AG09319 (cell line): ENCODE results near the gene CPNE8.

ENCODE experiments used
- DNase-seq: peaks from one replicate; pipeline ENCODE4 v3.0.0-alpha.2; 2010; ENCODE audit warnings: low read depth; ENCODE audit errors: extremely low read depth
- TF ChIP-seq, protein P1 (sequence below): IDR thresholded peaks from 2 replicates; pipeline ENCODE4 v1.5.1; 2011; ENCODE audit warnings: low read depth, mild to moderate bottlenecking, inconsistent platforms, low read length, moderate library complexity

Gene CPNE8

DNA sequence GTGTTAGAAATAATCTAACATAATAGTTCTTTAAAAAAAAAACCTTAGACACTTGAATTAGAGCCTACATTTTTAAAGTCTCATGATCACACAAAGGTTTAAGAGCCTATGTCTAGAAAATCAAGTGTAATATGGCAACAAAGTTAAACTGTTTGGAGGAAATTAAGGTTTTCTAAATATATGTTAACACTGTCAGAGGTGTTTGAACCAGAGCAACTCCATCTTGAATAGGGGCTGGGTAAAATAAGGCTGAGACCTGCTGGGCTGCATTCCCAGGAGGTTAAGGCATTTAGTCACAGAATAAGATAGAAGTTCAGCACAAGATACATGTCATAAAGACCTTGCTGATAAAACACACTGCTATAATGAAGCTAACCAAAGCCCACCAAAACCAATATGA, 12.4 kb downstream of the CPNE8 start:
- TF ChIP-seq, protein P1, sequence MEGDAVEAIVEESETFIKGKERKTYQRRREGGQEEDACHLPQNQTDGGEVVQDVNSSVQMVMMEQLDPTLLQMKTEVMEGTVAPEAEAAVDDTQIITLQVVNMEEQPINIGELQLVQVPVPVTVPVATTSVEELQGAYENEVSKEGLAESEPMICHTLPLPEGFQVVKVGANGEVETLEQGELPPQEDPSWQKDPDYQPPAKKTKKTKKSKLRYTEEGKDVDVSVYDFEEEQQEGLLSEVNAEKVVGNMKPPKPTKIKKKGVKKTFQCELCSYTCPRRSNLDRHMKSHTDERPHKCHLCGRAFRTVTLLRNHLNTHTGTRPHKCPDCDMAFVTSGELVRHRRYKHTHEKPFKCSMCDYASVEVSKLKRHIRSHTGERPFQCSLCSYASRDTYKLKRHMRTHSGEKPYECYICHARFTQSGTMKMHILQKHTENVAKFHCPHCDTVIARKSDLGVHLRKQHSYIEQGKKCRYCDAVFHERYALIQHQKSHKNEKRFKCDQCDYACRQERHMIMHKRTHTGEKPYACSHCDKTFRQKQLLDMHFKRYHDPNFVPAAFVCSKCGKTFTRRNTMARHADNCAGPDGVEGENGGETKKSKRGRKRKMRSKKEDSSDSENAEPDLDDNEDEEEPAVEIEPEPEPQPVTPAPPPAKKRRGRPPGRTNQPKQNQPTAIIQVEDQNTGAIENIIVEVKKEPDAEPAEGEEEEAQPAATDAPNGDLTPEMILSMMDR: no peak
- no peak for DNase-seq

DNA sequence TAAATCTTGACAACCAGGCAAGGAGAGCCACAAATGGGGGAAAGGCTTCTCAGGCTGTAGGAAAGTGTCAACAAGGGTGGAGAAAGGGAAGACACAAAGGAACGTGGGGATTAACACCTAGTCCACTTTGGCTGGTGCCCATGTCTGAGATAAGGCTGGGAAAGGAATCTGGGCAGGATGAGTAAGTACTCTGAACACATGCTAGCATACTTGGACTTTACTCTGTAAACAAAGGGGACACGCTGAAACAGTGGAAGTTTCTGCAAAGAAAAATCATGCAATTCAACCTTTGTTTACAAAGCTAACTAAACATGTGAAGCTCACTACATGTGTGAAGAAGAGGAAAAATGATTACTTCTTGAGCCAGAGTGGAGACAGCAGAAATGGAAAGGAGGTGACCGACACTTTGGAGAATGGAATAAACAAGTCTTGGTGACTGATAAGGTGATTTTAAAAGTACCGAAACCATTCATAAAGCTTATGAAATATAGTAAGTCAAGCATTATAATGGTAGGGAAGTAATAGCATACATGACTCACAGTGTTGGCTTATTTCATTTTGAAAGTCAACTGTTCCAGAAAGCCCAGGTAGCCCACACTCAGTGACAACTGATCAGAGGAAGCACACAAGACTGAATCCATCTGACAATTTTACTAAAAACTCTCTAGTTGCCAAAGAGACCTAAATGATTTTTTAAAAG, 13.2 kb downstream of the CPNE8 start:
- TF ChIP-seq, protein P1: no peak

DNA sequence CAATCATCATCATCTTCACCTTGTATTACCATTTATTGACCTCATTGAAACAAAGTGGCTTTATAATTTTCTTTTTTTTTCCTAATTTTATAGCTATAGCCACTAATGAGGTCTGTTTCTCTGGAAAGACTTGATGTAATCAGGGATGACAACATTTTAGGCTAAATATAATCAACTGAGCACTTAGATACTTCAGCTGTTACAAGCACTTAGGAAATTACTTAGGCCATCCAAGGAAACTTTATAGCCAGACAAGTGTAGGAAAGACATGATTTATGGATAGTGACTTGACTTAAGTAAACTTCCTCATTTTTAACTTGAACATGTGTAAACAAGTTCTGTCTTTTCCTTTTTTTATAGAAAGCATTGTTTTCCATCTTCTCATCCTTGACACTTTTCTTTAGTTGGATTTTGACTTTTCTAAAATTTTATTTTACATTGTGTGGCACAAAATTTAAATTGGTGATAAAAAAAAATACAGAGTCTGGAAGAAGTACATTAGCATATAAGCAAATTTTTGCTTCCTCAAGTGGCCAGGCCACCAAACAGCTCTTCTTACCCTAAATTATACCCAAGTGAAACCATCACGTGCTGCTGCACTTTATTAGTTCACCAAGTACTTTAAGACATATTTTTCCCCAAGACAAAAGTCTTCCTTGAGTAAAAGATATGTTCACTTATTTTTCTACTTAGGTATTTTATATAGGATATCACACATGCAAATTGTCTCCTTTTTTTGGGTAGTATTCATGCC, 15.1 kb downstream of the CPNE8 start:
- TF ChIP-seq, protein P1: no peak

More for the DNA sequence above, 13.2 kb downstream of the CPNE8 start:
- DNase-seq: no peak

DNA sequence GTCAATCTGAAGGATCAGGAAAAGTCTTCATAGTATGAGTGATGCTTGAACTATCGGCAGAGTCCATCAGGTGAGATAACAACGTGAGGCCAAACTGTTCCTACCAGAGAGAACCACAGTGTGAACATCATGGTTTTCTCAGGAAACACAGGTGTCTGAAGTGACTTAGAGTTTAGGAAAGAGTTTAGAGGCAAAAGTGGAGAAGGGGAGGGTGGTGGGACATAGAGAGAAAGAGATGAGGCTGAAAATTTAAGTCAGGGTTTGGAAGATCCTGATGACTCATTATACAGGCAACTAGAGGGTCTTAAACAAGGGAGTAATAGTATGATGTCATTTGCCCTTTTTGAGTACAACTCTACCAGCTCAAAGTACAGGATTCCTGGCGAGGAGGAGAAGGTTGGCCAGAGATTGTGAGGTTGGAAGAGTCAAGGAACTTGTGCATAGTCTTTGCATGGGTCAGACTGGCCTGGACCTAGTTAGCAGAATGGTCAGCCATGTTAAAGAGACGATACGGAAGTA, 16.0 kb downstream of the CPNE8 start:
- no peak for DNase-seq
- TF ChIP-seq, protein P1: no peak

More for the DNA sequence above, 15.1 kb downstream of the CPNE8 start:
- DNase-seq: no peak

DNA sequence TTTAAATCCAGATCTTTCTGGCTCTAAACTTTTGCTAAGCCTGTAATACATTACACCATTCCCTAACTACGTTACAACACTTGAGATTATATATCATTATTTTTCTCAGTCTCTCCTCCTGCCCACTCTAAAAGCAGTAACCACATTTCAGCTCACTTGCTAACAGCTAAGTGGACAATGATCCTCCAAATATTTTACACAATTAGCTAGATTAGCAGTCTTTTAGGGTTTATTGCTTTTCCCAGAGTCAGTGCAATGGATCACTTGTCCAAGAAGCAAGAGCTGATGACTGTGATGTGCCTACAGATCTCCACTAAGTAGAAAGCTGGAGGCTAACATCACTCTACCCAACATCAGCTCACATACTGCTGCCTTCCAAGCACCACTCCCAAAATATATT, 17.6 kb downstream of the CPNE8 start:
- no peak for DNase-seq
- TF ChIP-seq, protein P1: no peak

DNA sequence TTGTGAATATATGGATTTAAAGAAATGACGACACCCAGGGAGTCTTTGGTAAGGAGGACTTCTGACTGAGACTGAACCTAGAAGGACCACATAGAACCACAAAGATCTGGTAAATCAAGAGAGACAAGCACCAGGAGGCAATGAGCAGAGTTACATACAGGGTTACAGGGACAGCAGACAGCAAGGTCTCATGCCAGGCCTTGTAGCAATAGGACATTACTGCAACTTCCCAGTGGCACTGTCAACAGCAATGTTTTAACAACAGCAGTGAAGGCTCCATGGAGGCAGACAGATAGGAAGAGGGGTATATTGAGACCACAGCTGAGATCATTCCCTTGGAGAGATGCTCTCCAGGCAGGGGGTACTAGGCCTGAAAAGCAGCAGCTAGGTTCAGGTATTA, 18.5 kb downstream of the CPNE8 start:
- no peak for DNase-seq
- TF ChIP-seq, protein P1: no peak

DNA sequence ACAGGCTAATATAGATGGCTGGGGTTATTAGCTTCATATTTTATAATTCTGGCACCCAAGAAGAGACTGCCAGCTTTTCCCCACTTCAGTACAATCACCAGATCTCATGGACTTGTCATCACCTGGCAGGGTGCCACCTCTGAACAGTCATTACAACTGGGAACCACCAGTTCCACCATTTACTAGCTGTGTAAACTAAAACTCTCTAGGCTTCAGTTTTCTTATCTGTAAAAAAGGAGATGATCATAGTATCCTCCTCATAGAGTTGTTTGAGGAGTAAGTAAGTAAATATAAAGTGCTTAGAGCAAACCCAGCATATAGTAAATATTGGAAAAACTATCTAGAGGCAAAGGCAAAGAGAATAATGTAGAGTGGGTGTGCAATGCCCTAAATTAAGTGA, 19.3 kb downstream of the CPNE8 start:
- DNase-seq: no peak

More for the DNA sequence above, 19.3 kb downstream of the CPNE8 start:
- TF ChIP-seq, protein P1: no peak
